Measurements from ENCODE around the gene PCSK5. TPM values are rescaled to one million over a fixed set of nuclear protein-coding genes. Genes with fewer than 3 reads are reported as not detected.

PCSK5 gene
- total RNA-seq, 2 donors from 2014 or later, result 2.4 to 32.2 TPM

DNA sequence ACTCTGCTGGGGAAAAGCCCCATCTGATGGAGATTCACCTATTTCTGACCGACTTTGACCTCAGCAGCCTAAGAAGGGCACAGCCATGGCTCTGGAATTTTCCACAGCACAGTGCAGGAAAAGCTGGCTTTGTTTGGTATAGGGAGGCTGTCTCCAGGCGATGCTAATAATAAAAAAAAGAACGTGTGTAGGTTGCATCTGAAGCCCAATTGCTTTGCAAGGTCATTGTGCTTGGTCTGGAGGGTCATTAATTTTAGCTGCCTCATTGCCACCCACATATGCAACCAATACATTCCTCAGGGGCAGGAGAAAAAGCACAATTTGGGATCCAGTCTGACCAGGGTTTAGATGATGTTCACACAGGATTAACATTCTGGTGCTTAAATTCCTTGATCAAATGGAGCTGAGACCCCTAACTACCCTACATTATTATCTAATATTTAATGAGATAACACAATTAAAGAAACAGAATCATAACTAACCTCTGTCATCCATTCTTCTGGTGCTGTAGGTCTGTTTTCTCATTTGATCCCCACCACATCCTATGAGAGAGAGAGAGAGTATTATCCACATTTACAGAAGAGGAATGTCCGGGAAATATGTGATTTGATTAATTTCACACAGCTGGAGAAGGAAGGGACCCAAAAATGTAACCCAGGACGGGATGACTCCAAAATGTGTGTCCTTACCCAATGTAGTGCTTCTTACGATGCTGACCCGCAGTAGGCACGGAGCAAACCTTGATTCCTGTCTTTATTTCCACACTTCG, 327.8 kb downstream of the PCSK5 start:
- Histone ChIP-seq H3K9me3 (no peaks in the 10 kb centered on the region), H3K36me3 (no peaks in the 10 kb centered on the region), H3K27me3 (replicated peaks; ENCODE audit: insufficient read depth) (no peaks in the 10 kb centered on the region), H3K27ac (no peak overlapping the region), H3K4me3 (no peak overlapping the region), H3K4me1 (replicated peaks) (no peaks in the 10 kb centered on the region)
- no peak for DNase-seq (ENCODE audit: low spot score)
- intact Hi-C loops (cut with DNase I), result no loop called here
- 89% methylated on average over 9 of the region's 9 CpGs for WGBS
- TF ChIP-seq POLR2A (IDR thresholded peaks at IDR 0.05) (no peak), POLR2AphosphoS5 (IDR thresholded peaks at IDR 0.05) (no peak), CTCF (IDR thresholded peaks at IDR 0.05) (no peak)

- Histone ChIP-seq H3K27me3 (replicated peaks; ENCODE audit: insufficient read depth) (no peaks in the 10 kb centered on the region), H3K36me3 (no peaks in the 10 kb centered on the region), H3K4me1 (replicated peaks) (no peaks in the 10 kb centered on the region), H3K27ac (no peak overlapping the region), H3K4me3 (no peak overlapping the region), H3K9me3 (no peaks in the 10 kb centered on the region)
- 81% methylated on average over 9 of the region's 9 CpGs for WGBS
- TF ChIP-seq POLR2AphosphoS5 (IDR thresholded peaks at IDR 0.05), result no peak
- TF ChIP-seq CTCF (IDR thresholded peaks at IDR 0.05), result no peak
- TF ChIP-seq POLR2A (IDR thresholded peaks at IDR 0.05), result no peak
- intact Hi-C loops (cut with DNase I), result no loop called here
- no peak for DNase-seq (ENCODE audit: low spot score)
Observed at GRCh38 chr9:76218886-76219445, 328.5 kb downstream of the PCSK5 start.

GRCh38 chr9:76219560-76220151, 329.2 kb downstream of the PCSK5 start:
- no peak for DNase-seq (ENCODE audit: low spot score)
- WGBS, result 87% methylated on average over 11 of the region's 11 CpGs
- H3K4me3 ChIP-seq, result no peak overlapping the region
- H3K27ac ChIP-seq, result no peak overlapping the region
- TF ChIP-seq POLR2AphosphoS5 (IDR thresholded peaks at IDR 0.05) (no peak), CTCF (IDR thresholded peaks at IDR 0.05) (peak in 1 of 4 experiments; percentile 25), POLR2A (IDR thresholded peaks at IDR 0.05) (no peak)
- H3K9me3 ChIP-seq, result no peaks in the 10 kb centered on the region
- no peaks in the 10 kb centered on the region for H3K27me3 ChIP-seq (replicated peaks; ENCODE audit: insufficient read depth)
- H3K36me3 ChIP-seq, result no peaks in the 10 kb centered on the region
- H3K4me1 ChIP-seq (replicated peaks), result no peaks in the 10 kb centered on the region
- intact Hi-C loops (cut with DNase I), result no loop called here

- H3K4me1 ChIP-seq (replicated peaks), result no peaks in the 10 kb centered on the region
- intact Hi-C loops (cut with DNase I), result no loop called here
- TF ChIP-seq POLR2A (IDR thresholded peaks at IDR 0.05) (no peak), POLR2AphosphoS5 (IDR thresholded peaks at IDR 0.05) (peak; percentile 33), CTCF (IDR thresholded peaks at IDR 0.05) (no peak)
- no peaks in the 10 kb centered on the region for H3K27me3 ChIP-seq (replicated peaks; ENCODE audit: insufficient read depth)
- peak; percentile 11 for DNase-seq (ENCODE audit: low spot score)
- no peaks in the 10 kb centered on the region for H3K36me3 ChIP-seq
- H3K4me3 ChIP-seq, result no peak overlapping the region
- WGBS, result 38% methylated on average over 6 of the region's 6 CpGs
- no peaks in the 10 kb centered on the region for H3K9me3 ChIP-seq
- H3K27ac ChIP-seq, result no peak overlapping the region
Observed at GRCh38 chr9:76221423-76221822, 330.9 kb downstream of the PCSK5 start.

All from prostate gland (tissue), 2 donors.